ENCODE measurements around the gene CXCL14.

The CXCL14 gene

GRCh38 chr5:135592312-135593045 lies 13.7 kb upstream of the CXCL14 start:
- no peaks in the 10 kb centered on the region for H3K4me1 Mint-ChIP-seq
- H3K9me3 Mint-ChIP-seq: no peaks in the 10 kb centered on the region
- DNase-seq (ENCODE audit: low spot score in 2 of 2) (no peak), ATAC-seq (replicated peaks; ENCODE audit: extremely low read depth, poor library complexity, severe bottlenecking) (no peak)
- no peak overlapping the region for H3K27ac Mint-ChIP-seq (ENCODE audit: low read depth)
- H3K4me3 Mint-ChIP-seq: no peak overlapping the region
- no peaks in the 10 kb centered on the region for H3K36me3 Mint-ChIP-seq (ENCODE audit: insufficient read depth)
- peaks cover 35% of the 10 kb centered on the region for H3K27me3 Mint-ChIP-seq

GRCh38 chr5:135591277-135591676 lies 12.5 kb upstream of the CXCL14 start:
- Mint-ChIP-seq H3K4me3 (no peak overlapping the region), H3K27me3 (peaks cover 29% of the 10 kb centered on the region), H3K4me1 (no peaks in the 10 kb centered on the region), H3K36me3 (ENCODE audit: insufficient read depth) (no peaks in the 10 kb centered on the region), H3K27ac (ENCODE audit: low read depth) (no peak overlapping the region), H3K9me3 (no peaks in the 10 kb centered on the region)
- ATAC-seq (replicated peaks; ENCODE audit: extremely low read depth, poor library complexity, severe bottlenecking) (no peak), DNase-seq (ENCODE audit: low spot score in 2 of 2) (no peak)

- H3K9me3 Mint-ChIP-seq: no peaks in the 10 kb centered on the region
- peaks cover 37% of the 10 kb centered on the region for H3K27me3 Mint-ChIP-seq
- ATAC-seq (replicated peaks; ENCODE audit: extremely low read depth, poor library complexity, severe bottlenecking): no peak
- H3K4me1 Mint-ChIP-seq: no peaks in the 10 kb centered on the region
- no peak for DNase-seq (ENCODE audit: low spot score in 2 of 2)
- H3K36me3 Mint-ChIP-seq (ENCODE audit: insufficient read depth): no peaks in the 10 kb centered on the region
- H3K27ac Mint-ChIP-seq (ENCODE audit: low read depth): no peak overlapping the region
- H3K4me3 Mint-ChIP-seq: no peak overlapping the region
Observed at GRCh38 chr5:135589152-135589551, 10.4 kb upstream of the CXCL14 start.

- no peaks in the 10 kb centered on the region for H3K4me1 Mint-ChIP-seq
- DNase-seq (ENCODE audit: low spot score in 2 of 2) (no peak), ATAC-seq (replicated peaks; ENCODE audit: extremely low read depth, poor library complexity, severe bottlenecking) (no peak)
- no peak overlapping the region for H3K27ac Mint-ChIP-seq (ENCODE audit: low read depth)
- H3K9me3 Mint-ChIP-seq: no peaks in the 10 kb centered on the region
- peaks cover 43% of the 10 kb centered on the region for H3K27me3 Mint-ChIP-seq
- H3K36me3 Mint-ChIP-seq (ENCODE audit: insufficient read depth): no peaks in the 10 kb centered on the region
- H3K4me3 Mint-ChIP-seq: no peak overlapping the region
Observed at GRCh38 chr5:135587721-135588663, 9.2 kb upstream of the CXCL14 start.

- ATAC-seq (replicated peaks; ENCODE audit: extremely low read depth, poor library complexity, severe bottlenecking) (no peak), DNase-seq (ENCODE audit: low spot score in 2 of 2) (no peak)
Observed at GRCh38 chr5:135584918-135585317, 6.1 kb upstream of the CXCL14 start.

GRCh38 chr5:135584276-135584675 lies 5.5 kb upstream of the CXCL14 start:
- Mint-ChIP-seq H3K4me3 (no peak overlapping the region), H3K4me1 (no peaks in the 10 kb centered on the region), H3K9me3 (no peaks in the 10 kb centered on the region), H3K27ac (ENCODE audit: low read depth) (no peak overlapping the region), H3K36me3 (ENCODE audit: insufficient read depth) (peaks cover 3% of the 10 kb centered on the region), H3K27me3 (peaks cover 53% of the 10 kb centered on the region)
- ATAC-seq (replicated peaks; ENCODE audit: extremely low read depth, poor library complexity, severe bottlenecking) (no peak), DNase-seq (ENCODE audit: low spot score in 2 of 2) (no peak)

More at GRCh38 chr5:135584918-135585317, 6.1 kb upstream of the CXCL14 start:
- Mint-ChIP-seq H3K27me3 (peaks cover 46% of the 10 kb centered on the region), H3K36me3 (ENCODE audit: insufficient read depth) (peaks cover 3% of the 10 kb centered on the region), H3K4me1 (no peaks in the 10 kb centered on the region), H3K27ac (ENCODE audit: low read depth) (no peak overlapping the region), H3K4me3 (no peak overlapping the region), H3K9me3 (no peaks in the 10 kb centered on the region)

GRCh38 chr5:135582099-135582781 lies 3.4 kb upstream of the CXCL14 start:
- ATAC-seq (replicated peaks; ENCODE audit: extremely low read depth, poor library complexity, severe bottlenecking) (no peak), DNase-seq (ENCODE audit: low spot score in 2 of 2) (no peak)
- no peak overlapping the region for H3K27ac Mint-ChIP-seq (ENCODE audit: low read depth)
- no peak overlapping the region for H3K4me3 Mint-ChIP-seq
- H3K9me3 Mint-ChIP-seq: no peaks in the 10 kb centered on the region
- peaks cover 3% of the 10 kb centered on the region for H3K36me3 Mint-ChIP-seq (ENCODE audit: insufficient read depth)
- H3K4me1 Mint-ChIP-seq: no peaks in the 10 kb centered on the region
- peaks cover 67% of the 10 kb centered on the region for H3K27me3 Mint-ChIP-seq

GRCh38 chr5:135578305-135578684 lies 496 bp downstream of the CXCL14 start:
- ATAC-seq (replicated peaks; ENCODE audit: extremely low read depth, poor library complexity, severe bottlenecking) (no peak), DNase-seq (ENCODE audit: low spot score in 2 of 2) (no peak)
- Mint-ChIP-seq H3K27me3 (peaks cover 69% of the 10 kb centered on the region), H3K4me1 (no peaks in the 10 kb centered on the region), H3K27ac (ENCODE audit: low read depth) (no peak overlapping the region), H3K9me3 (no peaks in the 10 kb centered on the region), H3K4me3 (no peak overlapping the region), H3K36me3 (ENCODE audit: insufficient read depth) (peaks cover 3% of the 10 kb centered on the region)

GRCh38 chr5:135577421-135577820 lies 1.4 kb downstream of the CXCL14 start:
- no peak for ATAC-seq (replicated peaks; ENCODE audit: extremely low read depth, poor library complexity, severe bottlenecking)
- no peak for DNase-seq (ENCODE audit: low spot score in 2 of 2)
- H3K9me3 Mint-ChIP-seq: no peaks in the 10 kb centered on the region
- peaks cover 69% of the 10 kb centered on the region for H3K27me3 Mint-ChIP-seq
- no peak overlapping the region for H3K4me3 Mint-ChIP-seq
- no peak overlapping the region for H3K27ac Mint-ChIP-seq (ENCODE audit: low read depth)
- H3K4me1 Mint-ChIP-seq: no peaks in the 10 kb centered on the region
- no peaks in the 10 kb centered on the region for H3K36me3 Mint-ChIP-seq (ENCODE audit: insufficient read depth)

GRCh38 chr5:135576075-135576599 lies 2.7 kb downstream of the CXCL14 start:
- Mint-ChIP-seq H3K36me3 (ENCODE audit: insufficient read depth) (no peaks in the 10 kb centered on the region), H3K4me1 (no peaks in the 10 kb centered on the region), H3K4me3 (no peak overlapping the region), H3K27ac (ENCODE audit: low read depth) (no peak overlapping the region), H3K9me3 (no peaks in the 10 kb centered on the region), H3K27me3 (peaks cover 64% of the 10 kb centered on the region)
- DNase-seq (ENCODE audit: low spot score in 2 of 2): no peak
- no peak for ATAC-seq (replicated peaks; ENCODE audit: extremely low read depth, poor library complexity, severe bottlenecking)

- Mint-ChIP-seq H3K9me3 (no peaks in the 10 kb centered on the region), H3K36me3 (ENCODE audit: insufficient read depth) (no peaks in the 10 kb centered on the region), H3K4me3 (no peak overlapping the region), H3K4me1 (no peaks in the 10 kb centered on the region), H3K27ac (ENCODE audit: low read depth) (no peak overlapping the region), H3K27me3 (peaks cover 51% of the 10 kb centered on the region)
- DNase-seq (ENCODE audit: low spot score in 2 of 2): no peak
- no peak for ATAC-seq (replicated peaks; ENCODE audit: extremely low read depth, poor library complexity, severe bottlenecking)
Observed at GRCh38 chr5:135574493-135574892, 4.3 kb downstream of the CXCL14 start.

- peaks cover 31% of the 10 kb centered on the region for H3K27me3 Mint-ChIP-seq
- ATAC-seq (replicated peaks; ENCODE audit: extremely low read depth, poor library complexity, severe bottlenecking): no peak
- H3K36me3 Mint-ChIP-seq (ENCODE audit: insufficient read depth): no peaks in the 10 kb centered on the region
- no peak overlapping the region for H3K4me3 Mint-ChIP-seq
- peaks cover 8% of the 10 kb centered on the region for H3K4me1 Mint-ChIP-seq
- no peaks in the 10 kb centered on the region for H3K9me3 Mint-ChIP-seq
- no peak overlapping the region for H3K27ac Mint-ChIP-seq (ENCODE audit: low read depth)
- no peak for DNase-seq (ENCODE audit: low spot score in 2 of 2)
Observed at GRCh38 chr5:135571902-135572301, 6.9 kb downstream of the CXCL14 start.
